ENCODE data around the gene SUSD4. TPM values are rescaled to one million over a fixed set of nuclear protein-coding genes. Genes with fewer than 3 reads are reported as not detected.

The SUSD4 gene
- total RNA-seq, 4 donors from 2014 or later: 2.2 to 5.3 (median 2.5) TPM

DNA sequence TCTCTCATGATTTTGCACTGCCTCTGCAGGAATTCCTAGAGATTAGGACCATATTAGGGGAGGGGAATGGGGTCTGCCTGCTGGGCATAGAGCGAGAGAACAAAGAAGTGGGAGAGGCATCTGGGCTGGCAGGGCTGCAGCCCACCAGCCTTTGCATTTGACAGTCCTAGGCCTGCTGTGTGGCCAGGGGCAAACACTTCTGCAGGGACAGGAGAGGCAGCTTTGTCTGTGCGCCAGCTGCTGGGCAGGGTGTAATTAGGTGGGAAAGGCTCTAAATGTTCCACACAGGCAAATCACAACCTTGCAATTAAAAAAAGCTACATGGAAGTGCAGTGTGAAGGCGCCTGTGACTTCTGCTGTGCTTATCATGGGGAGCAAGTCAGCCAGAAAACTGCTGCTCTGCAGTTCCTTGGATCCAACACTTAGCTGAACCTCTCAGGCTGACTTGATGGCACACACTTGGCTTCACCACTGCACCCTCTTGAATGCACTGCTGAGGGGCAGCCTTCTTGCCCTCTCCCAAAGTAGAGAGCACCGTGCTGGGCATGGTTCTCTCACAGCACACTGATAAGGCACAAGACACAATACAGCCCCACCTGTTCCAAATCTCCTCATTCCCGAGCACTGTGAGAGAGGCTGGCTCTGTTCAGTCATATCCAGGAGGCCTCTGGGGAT lies 147.3 kb downstream of the SUSD4 start:
- 86% methylated on average over 2 of the region's 5 CpGs; no CpG with 5 or more reads in 1 of the 2 donors for WGBS, 2 donors (ENCODE audit: low coverage in 1 of 2)
- no peak overlapping the region for H3K27ac ChIP-seq
- TF ChIP-seq, protein P1, sequence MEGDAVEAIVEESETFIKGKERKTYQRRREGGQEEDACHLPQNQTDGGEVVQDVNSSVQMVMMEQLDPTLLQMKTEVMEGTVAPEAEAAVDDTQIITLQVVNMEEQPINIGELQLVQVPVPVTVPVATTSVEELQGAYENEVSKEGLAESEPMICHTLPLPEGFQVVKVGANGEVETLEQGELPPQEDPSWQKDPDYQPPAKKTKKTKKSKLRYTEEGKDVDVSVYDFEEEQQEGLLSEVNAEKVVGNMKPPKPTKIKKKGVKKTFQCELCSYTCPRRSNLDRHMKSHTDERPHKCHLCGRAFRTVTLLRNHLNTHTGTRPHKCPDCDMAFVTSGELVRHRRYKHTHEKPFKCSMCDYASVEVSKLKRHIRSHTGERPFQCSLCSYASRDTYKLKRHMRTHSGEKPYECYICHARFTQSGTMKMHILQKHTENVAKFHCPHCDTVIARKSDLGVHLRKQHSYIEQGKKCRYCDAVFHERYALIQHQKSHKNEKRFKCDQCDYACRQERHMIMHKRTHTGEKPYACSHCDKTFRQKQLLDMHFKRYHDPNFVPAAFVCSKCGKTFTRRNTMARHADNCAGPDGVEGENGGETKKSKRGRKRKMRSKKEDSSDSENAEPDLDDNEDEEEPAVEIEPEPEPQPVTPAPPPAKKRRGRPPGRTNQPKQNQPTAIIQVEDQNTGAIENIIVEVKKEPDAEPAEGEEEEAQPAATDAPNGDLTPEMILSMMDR (IDR thresholded peaks at IDR 0.05): no peak
- TF ChIP-seq EP300 (IDR thresholded peaks at IDR 0.05): no peak
- TF ChIP-seq POLR2A (IDR thresholded peaks at IDR 0.05): no peak
- TF ChIP-seq POLR2AphosphoS5 (IDR thresholded peaks at IDR 0.05): no peak
- peaks cover 0 to 7% of the 10 kb centered on the region in 2 donors for H3K36me3 ChIP-seq
- H3K9me3 ChIP-seq: peaks cover 0 to 14% (median 0%) of the 10 kb centered on the region in 3 donors
- no peak for ATAC-seq
- no peaks in the 10 kb centered on the region for H3K27me3 ChIP-seq
- H3K4me1 ChIP-seq: no peaks in the 10 kb centered on the region
- H3K4me3 ChIP-seq: no peak overlapping the region

DNA sequence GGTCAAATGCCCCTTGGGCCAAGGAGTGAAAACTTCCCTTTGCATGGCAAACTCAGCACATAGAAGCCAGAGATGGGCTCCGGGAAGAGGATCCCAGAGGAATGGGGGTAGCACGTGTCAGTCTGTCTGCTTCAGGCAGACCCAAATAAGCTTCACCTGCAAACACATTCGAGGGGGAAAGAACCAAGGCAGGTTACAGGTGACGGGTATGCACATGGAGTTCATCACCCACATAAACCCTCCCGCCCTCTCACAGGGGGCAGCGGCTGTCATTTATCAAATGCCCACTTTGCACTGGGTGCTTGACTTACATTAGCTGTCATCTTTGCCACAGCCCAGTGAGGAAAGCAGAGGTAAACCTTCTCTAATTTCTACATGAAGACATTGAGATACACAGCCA lies 147.9 kb downstream of the SUSD4 start:
- WGBS, 2 donors (ENCODE audit: low coverage in 1 of 2): 77 to 90% methylated on average over 2 to 6 of the region's 6 CpGs
- no peak for ATAC-seq
- Histone ChIP-seq H3K4me1 (no peaks in the 10 kb centered on the region), H3K27me3 (no peaks in the 10 kb centered on the region), H3K4me3 (no peak overlapping the region), H3K27ac (no peak overlapping the region), H3K36me3 (peaks cover 0 to 1% of the 10 kb centered on the region in 2 donors), H3K9me3 (peaks cover 0 to 14% (median 0%) of the 10 kb centered on the region in 3 donors)
- TF ChIP-seq EP300 (IDR thresholded peaks at IDR 0.05): no peak

DNA sequence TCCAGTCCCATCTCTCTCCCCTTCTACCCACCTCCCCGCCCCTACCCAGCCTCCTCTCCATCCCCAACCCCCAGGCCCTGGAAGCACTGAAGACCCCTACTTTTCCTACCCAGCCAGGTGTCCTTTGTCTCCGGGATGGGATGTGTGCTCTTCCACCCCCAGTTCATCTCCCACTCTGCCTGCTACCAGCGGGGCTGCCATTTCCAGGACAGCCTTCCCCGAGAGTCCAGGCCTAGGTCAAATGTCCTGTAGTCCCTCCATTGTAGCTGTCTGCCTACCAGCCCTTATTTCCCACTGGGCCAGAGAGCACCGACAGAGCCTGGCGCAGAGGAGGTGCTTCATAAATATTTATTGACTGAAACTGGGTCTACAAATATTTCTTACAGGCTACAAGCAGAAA lies 148.9 kb downstream of the SUSD4 start:
- H3K36me3 ChIP-seq: no peaks in the 10 kb centered on the region
- H3K9me3 ChIP-seq: peaks cover 0 to 14% (median 0%) of the 10 kb centered on the region in 3 donors
- ATAC-seq: no peak
- H3K4me3 ChIP-seq: no peak overlapping the region
- H3K27ac ChIP-seq: no peak overlapping the region
- 92 to 93% methylated on average over 3 to 5 of the region's 6 CpGs for WGBS, 2 donors (ENCODE audit: low coverage in 1 of 2)
- no peaks in the 10 kb centered on the region for H3K4me1 ChIP-seq
- no peaks in the 10 kb centered on the region for H3K27me3 ChIP-seq
- TF ChIP-seq EP300 (IDR thresholded peaks at IDR 0.05) (no peak), POLR2AphosphoS5 (IDR thresholded peaks at IDR 0.05) (no peak), POLR2A (IDR thresholded peaks at IDR 0.05) (no peak)
- TF ChIP-seq, protein P1 (IDR thresholded peaks at IDR 0.05): no peak

DNA sequence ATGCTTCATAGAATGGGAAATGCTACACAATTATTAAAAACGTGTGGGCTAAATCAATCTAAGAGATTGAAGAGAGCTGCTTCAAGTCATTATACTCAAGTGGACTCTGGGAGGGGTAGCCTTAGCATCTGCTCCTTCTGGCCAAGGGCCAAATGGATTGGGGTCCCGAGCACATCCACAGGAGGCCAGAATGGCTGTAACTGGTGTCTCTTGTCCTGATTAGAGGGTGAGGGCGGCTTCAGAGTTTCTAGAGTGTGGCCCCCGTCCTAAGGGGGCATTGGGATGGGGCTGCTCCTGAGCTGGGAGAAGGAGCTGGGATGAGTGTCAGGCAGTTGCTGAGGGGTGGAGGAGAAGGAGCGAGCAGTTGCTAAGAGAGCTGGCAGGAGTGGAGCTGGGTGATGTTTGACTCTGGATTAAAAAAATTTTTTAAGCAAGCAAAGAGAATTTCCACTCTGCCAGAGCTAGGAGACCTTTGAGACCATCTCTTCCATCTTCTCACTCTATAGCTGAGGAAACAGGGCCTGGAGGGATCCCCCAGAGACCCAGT lies 149.6 kb downstream of the SUSD4 start:
- H3K36me3 ChIP-seq: no peaks in the 10 kb centered on the region
- no peaks in the 10 kb centered on the region for H3K27me3 ChIP-seq
- TF ChIP-seq POLR2A (IDR thresholded peaks at IDR 0.05) (no peak), EP300 (IDR thresholded peaks at IDR 0.05) (no peak), POLR2AphosphoS5 (IDR thresholded peaks at IDR 0.05) (no peak)
- TF ChIP-seq, protein P1 (IDR thresholded peaks at IDR 0.05): no peak
- H3K4me1 ChIP-seq: no peaks in the 10 kb centered on the region
- ATAC-seq: no peak
- peaks cover 0 to 11% (median 0%) of the 10 kb centered on the region in 3 donors for H3K9me3 ChIP-seq
- H3K4me3 ChIP-seq: no peak overlapping the region
- no peak overlapping the region for H3K27ac ChIP-seq
- 33 to 57% methylated on average over 1 to 5 of the region's 5 CpGs for WGBS, 2 donors (ENCODE audit: low coverage in 1 of 2)

DNA sequence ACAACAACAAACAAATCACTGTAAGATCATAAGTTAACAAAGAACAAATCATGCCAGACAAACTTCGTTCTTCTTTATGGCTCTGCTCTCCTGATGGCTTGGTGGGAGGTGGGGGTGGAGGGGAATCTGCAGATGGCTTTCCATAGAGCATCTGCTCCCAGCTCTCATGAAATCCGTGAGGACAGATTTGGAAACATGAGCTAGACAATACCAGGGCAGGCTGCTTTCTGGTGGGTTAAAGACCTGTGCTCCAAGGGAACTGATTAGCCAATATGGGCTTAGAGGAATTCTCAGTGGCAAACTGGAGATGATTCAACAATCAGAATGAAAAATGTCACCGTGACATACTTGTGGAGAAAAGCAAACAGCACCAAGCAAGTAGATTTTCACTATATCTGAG lies 151.5 kb downstream of the SUSD4 start:
- Histone ChIP-seq H3K27me3 (no peaks in the 10 kb centered on the region), H3K4me1 (no peaks in the 10 kb centered on the region), H3K36me3 (no peaks in the 10 kb centered on the region), H3K4me3 (no peak overlapping the region), H3K27ac (no peak overlapping the region), H3K9me3 (no peaks in the 10 kb centered on the region)
- no peak for ATAC-seq
- no peak for TF ChIP-seq EP300 (IDR thresholded peaks at IDR 0.05)
- no peak for TF ChIP-seq POLR2AphosphoS5 (IDR thresholded peaks at IDR 0.05)
- no peak for TF ChIP-seq POLR2A (IDR thresholded peaks at IDR 0.05)
- WGBS, 2 donors (ENCODE audit: low coverage in 1 of 2): 76 to 82% methylated on average over 2 to 3 of the region's 3 CpGs

Data from gastroesophageal sphincter (tissue), 4 donors.